Adrenal gland (tissue), 5 donors: ENCODE results near the gene SLC44A2.

ENCODE experiments used
- CTCF ChIP-seq, 6 experiments: fragments of 450-650 bp in 4 of 6; fragments of 200-600 bp in 2 of 6; sonication (generic) in 1 of 6; IDR thresholded peaks; 1 replicate in 5 of 6; 2 replicates in 1 of 6; pipeline versions ENCODE4 v1.5.1 to v1.8.0; 2016 to 2021; ENCODE audit warnings: antibody characterized with exemption in 6 of 6, mild to moderate bottlenecking in 2 of 6, moderate library complexity in 1 of 6
- POLR2A ChIP-seq, 2 donors: fragments of 450-650 bp; IDR thresholded peaks; one replicate each; pipeline ENCODE4 v1.6.1; 2017; ENCODE audit warnings: antibody characterized with exemption in 2 of 2, mild to moderate bottlenecking in 2 of 2, moderate library complexity in 1 of 2
- donor health status: DM: no; HTN: no; CAD: no.

- TF ChIP-seq CTCF (IDR thresholded peaks at IDR 0.05): no peak
- TF ChIP-seq POLR2A (IDR thresholded peaks at IDR 0.05): no peak
Observed at GRCh38 chr19:10691883-10692282, 66.5 kb downstream of the SLC44A2 start.
